Caco-2 (cell line): Measurements from ENCODE around the gene SLC16A6. TPM values are rescaled to one million over a fixed set of nuclear protein-coding genes. Genes with fewer than 3 reads are reported as not detected.
A peak's percentile ranks its signal among the peaks of the same experiment; 100 is the strongest.

Experiments
- BruUV-seq: library from RNA; stranded (reverse); fragments of 400-500 nt; replicated peaks from 2 replicates; lab custom pipeline; 2021; lab: Mats Ljungman, UMichigan
- CTCF ChIA-PET: fragments of 300-600 bp; sonication (Branson Sonifier 250); formaldehyde crosslinking; loops from one replicate; lab custom pipeline; 2022; ENCODE audit warnings: antibody characterized with exemption; lab: Charles Lee
- POLR2A ChIA-PET: fragments of 300-600 bp; sonication (Branson Sonifier 250); formaldehyde crosslinking; loops from one replicate; lab custom pipeline; 2022; ENCODE audit warnings: antibody characterized with exemption; lab: Charles Lee
- DNase-seq, 2 experiments: peaks; one replicate each; pipeline versions ENCODE4 v3.0.0 to v3.0.0-alpha.2; 2020 to 2022
- H3K27me3 ChIP-seq: replicated peaks from 2 replicates; pipeline ENCODE4 v1.6.0; 2011; ENCODE audit warnings: low read length; ENCODE audit not compliant: control insufficient read depth, insufficient read depth
- H3K36me3 ChIP-seq: 2 replicates; pipeline ENCODE4 v1.5.1; 2011; ENCODE audit warnings: low read length; ENCODE audit not compliant: control insufficient read depth, insufficient read depth
- H3K4me1 ChIP-seq: fragments of 250-450 bp; sonication (Bioruptor Pico); 2 replicates; pipeline ENCODE4 v1.5.1; 2020; ENCODE audit warnings: mild to moderate bottlenecking
- H3K4me3 ChIP-seq: 2 replicates; pipeline ENCODE4 v1.5.1; 2011; ENCODE audit warnings: low read depth, mild to moderate bottlenecking, control low read depth, low read length
- H3K9me3 ChIP-seq: fragments of 250-450 bp; sonication (Bioruptor Pico); 2 replicates; pipeline ENCODE4 v1.5.1; 2020; ENCODE audit warnings: mild to moderate bottlenecking, moderate library complexity
- H3K27ac Mint-ChIP-seq: one replicate; pipeline ENCODE4 v1.8.0; 2022; ENCODE audit warnings: mixed read lengths; ENCODE audit not compliant: unreplicated experiment
- H3K27me3 Mint-ChIP-seq: one replicate; pipeline ENCODE4 v1.8.0; 2022; ENCODE audit warnings: mixed read lengths; ENCODE audit not compliant: insufficient read depth, unreplicated experiment
- H3K36me3 Mint-ChIP-seq: one replicate; pipeline ENCODE4 v1.8.0; 2022; ENCODE audit warnings: mild to moderate bottlenecking, mixed read lengths; ENCODE audit not compliant: insufficient read depth, unreplicated experiment
- H3K4me1 Mint-ChIP-seq: one replicate; pipeline ENCODE4 v1.8.0; 2022; ENCODE audit warnings: low read depth, mixed read lengths; ENCODE audit not compliant: unreplicated experiment
- H3K4me3 Mint-ChIP-seq: one replicate; pipeline ENCODE4 v1.8.0; 2022; ENCODE audit warnings: mild to moderate bottlenecking, moderate library complexity, mixed read lengths; ENCODE audit not compliant: unreplicated experiment
- H3K9me3 Mint-ChIP-seq: one replicate; pipeline ENCODE4 v1.8.0; 2022; ENCODE audit warnings: mixed read lengths; ENCODE audit not compliant: unreplicated experiment
- CTCF ChIP-seq, 2 experiments: fragments of 200-600 bp in 1 of 2; IDR thresholded peaks; 1 replicate in 1 of 2; 2 replicates in 1 of 2; pipeline versions ENCODE4 v1.5.1 to v1.8.0; 2011 to 2022; ENCODE audit warnings: antibody characterized with exemption in 1 of 2, control low read depth in 1 of 2, inconsistent platforms in 1 of 2, low read depth in 1 of 2, low read length in 1 of 2, mild to moderate bottlenecking in 1 of 2, moderate library complexity in 1 of 2; ENCODE audit not compliant: insufficient read depth in 1 of 2, severe bottlenecking in 1 of 2, unreplicated experiment in 1 of 2
- intact Hi-C: fragments of 100-400 bp; cut with micrococcal nuclease; formaldehyde crosslinking; loops from one replicate; pipeline ENCODE4 v1.10.0; 2022; ENCODE audit not compliant: unreplicated experiment
- total RNA-seq: library from RNA; stranded (reverse); gene quantifications from 2 replicates; pipeline ENCODE4 v1.2.3, GENCODE V29; 2022

The SLC16A6 gene
- total RNA-seq, 1 experiment from 2014 or later: 1.0 TPM

DNA sequence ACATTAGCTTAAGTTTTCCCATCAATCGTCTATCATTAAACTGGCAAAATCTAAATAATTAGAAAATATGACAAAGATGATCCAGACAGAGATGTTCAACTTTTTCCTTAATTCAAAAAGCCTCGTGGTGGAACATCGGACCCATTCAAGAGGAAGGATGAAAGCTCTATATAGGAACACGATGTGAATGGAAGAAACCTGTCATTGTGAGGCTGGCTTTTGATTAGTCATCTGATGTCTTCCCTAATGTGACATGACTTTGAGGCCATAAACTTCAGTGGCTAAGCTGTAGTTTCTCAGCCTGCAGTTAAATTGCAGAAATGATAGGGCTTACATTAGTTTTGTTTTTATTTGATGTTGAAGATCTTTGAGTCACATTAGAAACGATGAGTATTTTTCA is 42.0 kb downstream of the SLC16A6 start:
- intact Hi-C loops: loop anchor here (5.0 kb wide), 2 partner anchors 77 to 188 kb away; no protein-coding TSS in a partner anchor
- ChIA-PET POLR2A (no interaction called here), CTCF (interaction anchor here (0.8 to 1.4 kb wide), 3 partner anchors 16 to 183 kb away, joined by 3 to 4 read pairs (median 3); no protein-coding TSS in a partner anchor)
- Mint-ChIP-seq H3K36me3 (peaks cover 19% of the 10 kb centered on the region), H3K27ac (no peak overlapping the region), H3K9me3 (no peaks in the 10 kb centered on the region), H3K4me3 (peak overlapping the region; percentile 97), H3K27me3 (peaks cover 8% of the 10 kb centered on the region), H3K4me1 (peaks cover 7% of the 10 kb centered on the region)
- BruUV-seq: no TSS peak
- TF ChIP-seq CTCF (IDR thresholded peaks at IDR 0.05; ENCODE audit: insufficient read depth in 1 of 2, low read depth in 1 of 2, low read length in 1 of 2, severe bottlenecking in 1 of 2, unreplicated experiment in 1 of 2): no peak
- DNase-seq: no peak
- H3K36me3 ChIP-seq: no peaks in the 10 kb centered on the region
- peaks cover 6% of the 10 kb centered on the region for H3K4me1 ChIP-seq
- no peaks in the 10 kb centered on the region for H3K9me3 ChIP-seq
- no peak overlapping the region for H3K4me3 ChIP-seq
- no peaks in the 10 kb centered on the region for H3K27me3 ChIP-seq

DNA sequence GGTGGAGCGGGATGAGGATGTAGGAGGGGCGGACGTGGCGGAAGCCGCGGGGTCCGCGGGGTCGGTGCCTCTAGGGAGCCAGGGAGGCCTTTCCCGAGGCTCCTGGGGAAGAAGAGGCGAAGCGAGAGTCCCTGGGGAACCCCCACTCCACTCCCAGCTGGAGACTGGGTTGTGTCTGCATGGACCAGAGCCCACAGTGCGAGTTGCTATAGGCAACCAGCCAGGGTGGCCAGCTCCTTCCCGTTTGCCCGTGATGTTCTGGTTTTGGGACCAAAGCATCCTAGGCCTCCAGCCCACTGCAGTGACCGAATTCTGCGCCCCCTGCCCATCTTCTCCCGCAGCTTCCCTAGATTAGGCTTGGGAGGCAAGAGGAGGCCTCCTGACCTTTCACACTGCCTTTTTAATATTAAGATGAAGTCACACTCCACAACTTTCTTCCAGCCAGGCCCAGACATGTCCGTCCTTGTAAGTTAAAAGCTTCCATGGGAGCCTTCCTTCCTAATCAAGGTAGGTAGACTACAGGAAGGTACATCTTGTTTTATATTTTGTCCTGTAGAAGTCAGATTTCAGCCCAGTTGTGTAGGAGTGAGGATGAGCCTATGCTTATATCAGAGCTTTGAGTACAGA is 42.6 kb downstream of the SLC16A6 start:
- no peak for TF ChIP-seq CTCF (IDR thresholded peaks at IDR 0.05; ENCODE audit: insufficient read depth in 1 of 2, low read depth in 1 of 2, low read length in 1 of 2, severe bottlenecking in 1 of 2, unreplicated experiment in 1 of 2)
- H3K4me1 Mint-ChIP-seq: peaks cover 7% of the 10 kb centered on the region
- H3K27ac Mint-ChIP-seq: peak overlapping the region; percentile 81
- ChIA-PET CTCF (interaction anchor here (0.5 to 1.4 kb wide), 7 partner anchors 17 to 184 kb away, joined by 3 to 11 read pairs (median 4); no protein-coding TSS in a partner anchor), POLR2A (interaction anchor here (0.8 to 1.4 kb wide), 3 partner anchors 11 to 209 kb away, joined by 3 to 11 read pairs (median 4); partner anchors contain the start of gene WIPI1)
- H3K27me3 Mint-ChIP-seq: peaks cover 12% of the 10 kb centered on the region
- H3K4me3 Mint-ChIP-seq: peak overlapping the region; percentile 97
- BruUV-seq: TSS peak; percentile 69
- DNase-seq: no peak
- peak overlapping the region; percentile 79 for H3K4me3 ChIP-seq
- peaks cover 15% of the 10 kb centered on the region for H3K36me3 Mint-ChIP-seq
- intact Hi-C loops: loop anchor here (5.0 kb wide), 2 partner anchors 76 to 189 kb away; no protein-coding TSS in a partner anchor
- H3K9me3 Mint-ChIP-seq: no peaks in the 10 kb centered on the region
- no peaks in the 10 kb centered on the region for H3K36me3 ChIP-seq
- H3K9me3 ChIP-seq: no peaks in the 10 kb centered on the region
- H3K4me1 ChIP-seq: peaks cover 6% of the 10 kb centered on the region
- no peaks in the 10 kb centered on the region for H3K27me3 ChIP-seq

DNA sequence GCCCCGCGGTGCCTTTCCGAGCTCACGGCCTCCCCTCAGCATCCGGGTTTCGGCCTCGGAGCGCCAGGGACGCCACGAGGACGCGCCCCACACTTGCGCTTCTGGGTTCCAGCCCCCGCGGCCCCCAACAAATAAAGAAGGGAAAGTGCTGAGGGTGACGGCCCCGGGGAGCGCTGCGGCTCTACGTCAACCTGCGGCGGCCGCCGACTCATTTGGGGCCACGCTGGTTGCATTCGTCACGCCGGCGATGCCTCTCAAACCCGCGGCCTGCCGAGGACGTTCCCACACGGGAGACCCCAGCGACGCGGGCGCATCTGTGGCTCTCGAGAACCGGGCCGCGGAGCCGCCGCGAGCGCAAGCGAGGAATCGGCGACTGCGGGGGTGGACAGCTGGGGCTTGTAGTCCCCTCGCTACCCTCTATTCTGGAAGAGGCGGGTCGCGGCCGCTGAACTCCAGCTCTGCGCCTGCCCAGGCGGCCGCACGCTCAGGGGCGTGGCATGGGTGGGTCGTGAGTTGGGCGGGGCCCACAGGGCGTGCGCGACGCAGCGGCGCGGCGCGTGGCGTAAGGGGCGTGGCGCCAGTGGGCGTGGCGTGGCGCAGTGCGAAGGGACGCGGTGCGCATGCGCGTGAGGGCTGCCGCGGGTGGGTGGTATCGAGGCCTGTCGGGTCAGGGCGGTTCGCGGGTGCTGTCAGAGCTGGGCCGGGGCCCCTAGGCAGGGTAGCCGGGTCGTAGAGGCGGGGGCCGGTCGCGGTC is 43.3 kb downstream of the SLC16A6 start, which contains the start of gene AMZ2:
TSS of gene AMZ2 (plus strand) at position 599 of the 754 bp plus-strand sequence. CDS start 2,145 bp downstream, outside the sequence.
- peaks cover 13% of the 10 kb centered on the region for H3K36me3 Mint-ChIP-seq
- POLR2A ChIA-PET: interaction anchor here (0.5 to 1.4 kb wide), 6 partner anchors 11 to 1083 kb away, joined by 3 to 11 read pairs (median 3); partner anchors contain the start of gene WIPI1
- peak; percentile 93 to 97 for DNase-seq
- BruUV-seq: no TSS peak
- intact Hi-C loops: loop anchor here (5.0 kb wide), 2 partner anchors 75 to 190 kb away; no protein-coding TSS in a partner anchor
- Histone ChIP-seq H3K36me3 (no peaks in the 10 kb centered on the region), H3K27me3 (no peaks in the 10 kb centered on the region), H3K9me3 (no peaks in the 10 kb centered on the region), H3K4me1 (peaks cover 6% of the 10 kb centered on the region), H3K4me3 (peak within 1 kb of the TSS; percentile 79)
- H3K27ac Mint-ChIP-seq: peak within 1 kb of the TSS; percentile 81
- peak within 1 kb of the TSS; percentile 97 for H3K4me3 Mint-ChIP-seq
- H3K27me3 Mint-ChIP-seq: peaks cover 12% of the 10 kb centered on the region
- peaks cover 7% of the 10 kb centered on the region for H3K4me1 Mint-ChIP-seq
- no peak for TF ChIP-seq CTCF (IDR thresholded peaks at IDR 0.05; ENCODE audit: insufficient read depth in 1 of 2, low read depth in 1 of 2, low read length in 1 of 2, severe bottlenecking in 1 of 2, unreplicated experiment in 1 of 2)
- no peaks in the 10 kb centered on the region for H3K9me3 Mint-ChIP-seq
- CTCF ChIA-PET: interaction anchor here (0.5 to 1.4 kb wide), 11 partner anchors 14 to 235 kb away, joined by 3 to 11 read pairs (median 4); partner anchors contain the start of gene WIPI1
